DND-41 (cell line): ENCODE results near the gene DHH.

ENCODE experiments used
- ATAC-seq: fragments of 200-7000 bp; cut with Tn5 transposase; 3 replicates; pipeline ENCODE4 v1.9.1; 2021; ENCODE audit warnings: low read depth; ENCODE audit not compliant: insufficient read depth
- DNase-seq: peaks from one replicate; pipeline ENCODE4 v3.0.0-alpha.2; 2020
- H2AFZ ChIP-seq: 2 replicates; pipeline ENCODE4 v1.6.0; 2012; ENCODE audit warnings: low read depth, low read length
- H3K27ac ChIP-seq: 2 replicates; pipeline ENCODE4 v1.5.1; 2012; ENCODE audit warnings: low read length, inconsistent platforms
- H3K27me3 ChIP-seq: fragments of 200-600 bp; sonication (generic); 2 replicates; pipeline ENCODE4 v1.6.0; 2012; ENCODE audit warnings: low read length, mild to moderate bottlenecking, inconsistent platforms; ENCODE audit not compliant: insufficient read depth, poor library complexity
- H3K36me3 ChIP-seq: 2 replicates; pipeline ENCODE4 v1.5.1; 2012; ENCODE audit warnings: low read length, inconsistent platforms; ENCODE audit not compliant: insufficient read depth
- H3K4me1 ChIP-seq: 2 replicates; pipeline ENCODE4 v1.5.1; 2012; ENCODE audit warnings: mild to moderate bottlenecking, low read length; ENCODE audit not compliant: insufficient read depth
- H3K4me2 ChIP-seq: 2 replicates; pipeline ENCODE4 v1.6.0; 2012; ENCODE audit warnings: mild to moderate bottlenecking, moderate library complexity, low read length, inconsistent platforms; ENCODE audit not compliant: insufficient read depth
- H3K4me3 ChIP-seq, 2 experiments: fragments of 200-600 bp in 1 of 2; shearing (Covaris generic) in 1 of 2; 2 replicates each; pipeline ENCODE4 v1.5.1; 2012 to 2016; ENCODE audit warnings: inconsistent platforms in 2 of 2, low read length in 2 of 2, mild to moderate bottlenecking in 2 of 2, low read depth in 1 of 2, moderate library complexity in 1 of 2
- H3K79me2 ChIP-seq: 2 replicates; pipeline ENCODE4 v1.6.0; 2012; ENCODE audit warnings: low read length, inconsistent platforms; ENCODE audit not compliant: insufficient read depth
- H3K9ac ChIP-seq: 2 replicates; pipeline ENCODE4 v1.6.0; 2012; ENCODE audit warnings: low read depth, mild to moderate bottlenecking, inconsistent platforms, low read length, moderate library complexity
- H3K9me3 ChIP-seq: 2 replicates; pipeline ENCODE4 v1.5.1; 2012; ENCODE audit warnings: low read length, moderate library complexity, mild to moderate bottlenecking, inconsistent platforms; ENCODE audit not compliant: insufficient read depth, severe bottlenecking
- H4K20me1 ChIP-seq: 2 replicates; pipeline ENCODE4 v1.6.0; 2012; ENCODE audit warnings: low read length; ENCODE audit not compliant: insufficient read depth
- EZH2 ChIP-seq: IDR thresholded peaks from 3 replicates; pipeline ENCODE4 v1.6.1; 2012; ENCODE audit warnings: borderline replicate concordance, low read depth, mild to moderate bottlenecking, moderate library complexity, low read length, inconsistent platforms; ENCODE audit not compliant: severe bottlenecking
- TF ChIP-seq, protein P1 (sequence below): IDR thresholded peaks from 2 replicates; pipeline ENCODE4 v1.5.1; 2012; ENCODE audit warnings: borderline replicate concordance, low read length, moderate library complexity, mild to moderate bottlenecking; ENCODE audit not compliant: poor library complexity, severe bottlenecking; ENCODE audit errors: extremely low read depth

The DHH gene

DNA sequence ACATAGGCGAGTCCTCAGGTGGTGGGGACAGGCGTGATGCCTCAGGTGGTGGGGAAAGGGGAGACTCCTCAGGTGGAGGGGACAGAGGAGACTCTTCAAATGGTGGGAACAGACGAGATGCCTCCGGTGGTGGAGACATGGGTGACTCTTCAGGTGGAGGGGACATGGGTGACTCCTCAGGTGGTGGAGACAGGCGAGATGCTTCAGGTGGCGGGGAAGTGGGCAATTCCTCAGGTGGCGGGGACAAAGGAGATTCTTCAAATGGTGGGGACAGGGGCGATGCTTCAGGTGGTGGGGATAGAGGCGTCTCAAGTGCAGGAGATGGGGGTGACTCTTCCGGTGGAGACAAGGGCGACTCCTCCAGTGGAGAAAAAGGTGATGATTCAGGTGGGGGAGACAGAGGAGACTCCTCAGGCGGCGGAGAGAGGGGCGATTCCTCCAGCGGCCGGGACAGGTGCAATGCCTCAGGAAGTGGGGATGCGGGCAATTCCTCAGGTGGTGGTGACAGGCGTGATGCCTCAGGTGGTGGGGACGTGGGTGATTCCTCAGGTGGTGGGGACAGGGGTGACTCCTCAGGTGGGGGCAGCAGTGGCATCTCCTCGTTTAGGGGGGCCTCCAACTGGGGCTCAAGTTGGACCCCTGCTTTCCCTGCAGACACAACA is 42.7 kb downstream of the DHH start:
- peaks cover 83% of the 10 kb centered on the region for H4K20me1 ChIP-seq
- no peak overlapping the region for H3K4me3 ChIP-seq
- H3K27me3 ChIP-seq = no peaks in the 10 kb centered on the region
- peaks cover 65% of the 10 kb centered on the region for H3K79me2 ChIP-seq
- H3K27ac ChIP-seq = no peak overlapping the region
- no peak for DNase-seq
- no peak for ATAC-seq
- H3K4me2 ChIP-seq = no peak overlapping the region
- H3K4me1 ChIP-seq = peaks cover 28% of the 10 kb centered on the region
- H3K9me3 ChIP-seq = no peaks in the 10 kb centered on the region
- no peak overlapping the region for H3K9ac ChIP-seq
- H2AFZ ChIP-seq = no peak overlapping the region
- TF ChIP-seq, protein P1, sequence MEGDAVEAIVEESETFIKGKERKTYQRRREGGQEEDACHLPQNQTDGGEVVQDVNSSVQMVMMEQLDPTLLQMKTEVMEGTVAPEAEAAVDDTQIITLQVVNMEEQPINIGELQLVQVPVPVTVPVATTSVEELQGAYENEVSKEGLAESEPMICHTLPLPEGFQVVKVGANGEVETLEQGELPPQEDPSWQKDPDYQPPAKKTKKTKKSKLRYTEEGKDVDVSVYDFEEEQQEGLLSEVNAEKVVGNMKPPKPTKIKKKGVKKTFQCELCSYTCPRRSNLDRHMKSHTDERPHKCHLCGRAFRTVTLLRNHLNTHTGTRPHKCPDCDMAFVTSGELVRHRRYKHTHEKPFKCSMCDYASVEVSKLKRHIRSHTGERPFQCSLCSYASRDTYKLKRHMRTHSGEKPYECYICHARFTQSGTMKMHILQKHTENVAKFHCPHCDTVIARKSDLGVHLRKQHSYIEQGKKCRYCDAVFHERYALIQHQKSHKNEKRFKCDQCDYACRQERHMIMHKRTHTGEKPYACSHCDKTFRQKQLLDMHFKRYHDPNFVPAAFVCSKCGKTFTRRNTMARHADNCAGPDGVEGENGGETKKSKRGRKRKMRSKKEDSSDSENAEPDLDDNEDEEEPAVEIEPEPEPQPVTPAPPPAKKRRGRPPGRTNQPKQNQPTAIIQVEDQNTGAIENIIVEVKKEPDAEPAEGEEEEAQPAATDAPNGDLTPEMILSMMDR = no peak
- TF ChIP-seq EZH2 = no peak
- H3K36me3 ChIP-seq = peaks cover 98% of the 10 kb centered on the region

DNA sequence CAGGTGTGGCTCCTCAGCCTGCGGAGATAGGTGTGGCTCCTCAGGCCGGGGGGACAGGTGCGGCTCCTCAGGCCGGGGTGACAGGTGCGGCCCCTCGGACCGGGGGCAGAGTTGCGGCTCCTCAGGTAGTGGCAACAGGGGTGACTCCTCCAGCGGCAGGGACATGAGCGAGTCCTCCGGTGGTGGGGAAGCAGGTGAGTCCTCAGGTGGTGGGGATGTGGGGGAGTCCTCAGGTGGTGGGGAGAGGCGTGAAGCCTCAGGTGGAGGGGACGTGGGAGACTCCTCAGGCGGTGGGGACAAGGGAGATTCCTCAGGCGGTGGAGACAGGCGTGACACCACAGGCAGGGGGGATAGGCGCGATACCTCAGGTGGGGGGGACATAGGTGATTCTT is 43.2 kb downstream of the DHH start:
- peaks cover 22% of the 10 kb centered on the region for H3K4me1 ChIP-seq
- ATAC-seq (no peak), DNase-seq (no peak)
- H3K36me3 ChIP-seq = peaks cover 98% of the 10 kb centered on the region
- H3K4me2 ChIP-seq = no peak overlapping the region
- H2AFZ ChIP-seq = no peak overlapping the region
- peaks cover 78% of the 10 kb centered on the region for H4K20me1 ChIP-seq
- peaks cover 60% of the 10 kb centered on the region for H3K79me2 ChIP-seq
- no peaks in the 10 kb centered on the region for H3K27me3 ChIP-seq
- no peak overlapping the region for H3K4me3 ChIP-seq
- H3K9me3 ChIP-seq = no peaks in the 10 kb centered on the region
- no peak overlapping the region for H3K9ac ChIP-seq
- TF ChIP-seq, protein P1 = no peak
- no peak for TF ChIP-seq EZH2
- no peak overlapping the region for H3K27ac ChIP-seq

DNA sequence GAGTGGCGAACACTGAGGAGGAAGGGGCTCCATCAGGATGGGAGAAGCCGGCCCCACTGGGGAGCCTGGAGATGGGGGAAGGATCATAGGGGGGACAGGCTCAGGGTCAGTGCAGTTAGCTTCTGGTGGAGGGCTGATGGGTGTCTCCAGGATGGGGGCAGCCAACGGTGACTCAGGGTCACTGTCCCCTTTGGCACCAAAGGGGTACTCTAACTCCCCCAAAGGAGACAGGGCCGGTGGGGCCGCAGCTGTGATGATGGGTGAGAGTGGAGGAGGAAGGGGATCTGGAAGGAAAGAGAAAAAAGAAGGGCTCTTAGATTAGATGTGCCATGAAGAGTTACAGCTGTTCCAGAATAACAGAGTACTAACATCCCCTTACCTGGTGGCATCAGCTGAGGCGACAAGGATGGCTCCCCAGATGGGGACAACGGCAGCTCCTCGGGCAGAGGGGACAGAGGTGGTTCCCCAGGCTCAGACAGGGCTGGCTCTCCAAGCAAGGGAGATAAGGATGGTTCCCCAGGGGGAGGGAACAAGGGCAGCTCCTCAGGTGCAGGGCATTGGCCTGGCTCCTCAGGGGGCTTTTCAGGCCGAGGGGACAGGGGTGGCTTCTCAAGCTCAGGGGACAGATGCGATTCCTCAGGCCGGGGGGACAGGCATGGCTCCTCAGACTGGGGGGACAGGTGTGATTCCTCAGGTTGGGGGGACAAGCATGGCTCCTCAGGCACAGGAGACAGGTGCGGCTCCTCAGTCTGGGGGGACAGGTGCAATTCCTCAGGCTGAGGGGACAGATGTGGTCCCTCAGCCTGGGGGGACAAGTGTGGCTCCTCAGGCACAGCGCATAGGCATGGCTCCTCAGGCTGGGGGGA is 43.9 kb downstream of the DHH start:
- Histone ChIP-seq H3K4me2 (no peak overlapping the region), H3K9ac (no peak overlapping the region), H3K36me3 (peaks cover 98% of the 10 kb centered on the region), H4K20me1 (peaks cover 72% of the 10 kb centered on the region), H3K4me3 (no peak overlapping the region), H3K79me2 (peaks cover 54% of the 10 kb centered on the region), H2AFZ (no peak overlapping the region), H3K27ac (no peak overlapping the region), H3K27me3 (no peaks in the 10 kb centered on the region), H3K4me1 (peaks cover 16% of the 10 kb centered on the region), H3K9me3 (no peaks in the 10 kb centered on the region)
- DNase-seq (no peak), ATAC-seq (no peak)
- TF ChIP-seq EZH2 = no peak
- TF ChIP-seq, protein P1 = no peak
